Hepatic stellate cell (primary cell): ENCODE measurements around the gene GDF3.
"Not testable (repeated sequence)": the region's sequence is repeated elsewhere in the genome, so short reads cannot be mapped to it uniquely, and the experiment has no call there.

Experiments used
- DNase-seq: peaks from one replicate; pipeline ENCODE4 v3.0.0; 2011; ENCODE audit warnings: low spot score

Gene GDF3

DNA sequence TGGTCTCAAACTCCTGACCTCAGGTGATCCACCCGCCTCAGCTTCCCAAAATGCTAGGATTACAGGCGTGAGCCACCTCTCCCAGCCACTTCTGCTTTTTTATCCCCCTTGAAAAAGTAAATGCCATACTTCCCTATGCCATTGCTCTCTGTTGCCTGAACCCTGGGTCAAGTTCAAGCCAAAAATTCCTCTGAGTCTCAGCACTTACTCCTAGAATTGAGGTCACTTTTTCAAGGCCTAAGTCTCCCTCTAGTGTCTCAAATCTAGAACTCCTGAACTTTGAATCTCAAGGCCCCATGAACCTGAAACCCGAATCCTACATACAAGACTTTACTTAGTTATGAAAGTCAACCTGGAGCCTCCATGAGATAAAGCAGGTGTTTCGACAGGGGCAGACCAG, 28.4 kb downstream of the GDF3 start:
- peak; percentile 37 for DNase-seq

DNA sequence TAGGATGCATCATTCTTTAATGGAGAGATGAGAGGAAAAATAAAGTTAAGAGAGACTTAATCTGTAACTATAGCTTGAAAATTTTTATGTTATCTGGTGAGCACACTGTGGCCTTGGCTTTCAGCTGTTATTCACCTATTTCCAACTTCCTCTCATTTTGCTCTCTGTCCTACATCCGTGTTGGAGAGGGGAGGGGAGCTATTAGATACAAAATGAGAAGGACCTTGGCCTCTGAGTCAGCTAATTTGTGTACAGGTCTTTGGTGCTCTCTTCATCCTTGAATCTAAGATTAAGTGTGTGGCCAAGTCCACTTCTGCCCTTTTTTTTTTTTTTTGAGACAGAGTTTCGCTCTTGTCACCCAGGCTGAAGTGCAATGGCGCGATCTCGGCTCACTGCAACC, 29.0 kb downstream of the GDF3 start:
- no peak for DNase-seq

DNA sequence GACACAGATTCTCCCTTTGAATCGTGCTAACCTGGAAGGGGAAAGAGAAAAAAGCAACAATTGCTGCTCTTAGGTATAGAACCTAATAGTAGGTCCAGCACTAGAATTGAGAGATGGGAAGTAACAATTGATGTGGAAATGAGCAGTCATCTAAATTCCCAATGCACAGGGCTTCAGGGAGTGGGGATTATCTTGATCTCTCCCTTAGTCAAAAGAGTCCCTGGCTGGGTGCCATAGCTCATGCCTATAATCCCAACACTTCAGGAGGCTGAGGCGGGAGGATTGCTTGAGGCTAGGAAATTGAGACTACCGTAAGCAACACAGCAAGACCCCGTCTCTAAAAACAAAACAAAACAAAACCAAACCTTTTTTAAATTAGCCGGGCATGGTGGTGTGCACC, 33.8 kb downstream of the GDF3 start:
- no peak for DNase-seq

DNA sequence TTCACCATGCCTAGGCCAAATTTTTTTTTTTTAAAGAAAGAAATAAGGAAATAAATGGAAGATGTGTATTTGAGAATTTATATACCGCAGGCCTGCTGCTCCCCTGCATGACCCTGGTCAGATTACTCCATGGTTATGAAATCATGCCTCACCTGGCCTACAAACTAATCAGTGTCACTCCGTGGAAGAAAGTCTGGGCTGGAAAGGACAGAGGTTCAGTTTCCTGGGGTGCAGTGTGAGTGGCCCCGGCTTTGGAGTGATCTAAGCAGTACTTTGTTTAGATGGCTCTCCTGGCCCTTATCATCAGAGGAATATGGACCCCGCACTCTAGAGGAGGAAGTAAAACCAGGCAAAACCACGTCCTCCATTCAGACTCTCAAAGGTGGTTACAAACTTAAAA, 39.5 kb downstream of the GDF3 start:
- no peak for DNase-seq

DNA sequence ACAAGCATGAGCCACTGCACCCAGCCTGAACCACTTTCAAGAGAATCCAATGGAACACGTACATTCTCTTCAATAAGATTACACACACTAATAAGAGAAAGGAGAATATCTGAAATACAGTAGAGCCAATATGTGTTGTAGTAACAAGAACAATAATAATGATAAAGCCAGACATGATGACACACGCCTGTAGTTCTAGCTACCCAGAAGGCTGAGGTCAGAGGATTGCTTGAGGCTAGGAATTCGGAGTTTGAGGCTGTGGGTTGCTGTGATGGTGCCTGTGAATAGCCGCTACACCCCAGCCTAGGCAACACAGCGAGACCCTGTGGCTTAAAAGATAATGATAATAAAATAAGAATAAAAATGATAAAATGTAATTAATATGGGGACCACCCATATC, 45.5 kb downstream of the GDF3 start:
- DNase-seq, result no peak

DNA sequence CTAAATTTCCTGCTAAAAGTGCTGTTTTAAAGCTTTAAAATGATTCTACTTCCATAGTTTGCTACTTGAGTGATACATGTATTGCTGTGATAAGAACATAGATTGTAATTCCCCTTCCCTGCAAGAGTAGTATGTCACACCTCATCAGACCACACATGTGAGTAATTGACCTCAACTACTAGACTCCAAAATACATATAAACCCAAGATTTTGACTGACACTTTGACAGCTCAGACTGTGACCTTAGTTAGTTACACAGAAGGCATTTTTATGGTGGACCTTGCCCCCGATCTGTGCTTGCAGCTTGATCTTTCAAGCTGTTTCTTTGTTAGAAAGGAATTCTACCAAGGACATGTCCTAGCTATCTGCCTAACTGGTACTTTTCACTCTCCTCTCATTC, 48.5 kb downstream of the GDF3 start:
- no peak for DNase-seq

DNA sequence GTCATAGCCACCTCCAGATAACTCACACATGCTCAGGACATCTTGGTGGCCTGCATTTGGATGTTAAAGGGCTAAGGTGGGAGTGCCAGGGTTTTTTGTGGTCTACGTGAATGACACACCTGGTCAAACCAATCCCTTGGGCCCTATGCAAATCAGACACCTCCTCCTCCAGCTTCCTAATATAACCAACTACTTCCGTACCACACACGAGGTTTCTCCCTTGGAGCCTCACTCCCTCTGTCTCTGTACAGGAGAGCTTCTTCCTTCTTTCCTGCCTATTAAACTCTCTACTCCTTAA, 49.4 kb downstream of the GDF3 start:
- DNase-seq, result no peak

DNA sequence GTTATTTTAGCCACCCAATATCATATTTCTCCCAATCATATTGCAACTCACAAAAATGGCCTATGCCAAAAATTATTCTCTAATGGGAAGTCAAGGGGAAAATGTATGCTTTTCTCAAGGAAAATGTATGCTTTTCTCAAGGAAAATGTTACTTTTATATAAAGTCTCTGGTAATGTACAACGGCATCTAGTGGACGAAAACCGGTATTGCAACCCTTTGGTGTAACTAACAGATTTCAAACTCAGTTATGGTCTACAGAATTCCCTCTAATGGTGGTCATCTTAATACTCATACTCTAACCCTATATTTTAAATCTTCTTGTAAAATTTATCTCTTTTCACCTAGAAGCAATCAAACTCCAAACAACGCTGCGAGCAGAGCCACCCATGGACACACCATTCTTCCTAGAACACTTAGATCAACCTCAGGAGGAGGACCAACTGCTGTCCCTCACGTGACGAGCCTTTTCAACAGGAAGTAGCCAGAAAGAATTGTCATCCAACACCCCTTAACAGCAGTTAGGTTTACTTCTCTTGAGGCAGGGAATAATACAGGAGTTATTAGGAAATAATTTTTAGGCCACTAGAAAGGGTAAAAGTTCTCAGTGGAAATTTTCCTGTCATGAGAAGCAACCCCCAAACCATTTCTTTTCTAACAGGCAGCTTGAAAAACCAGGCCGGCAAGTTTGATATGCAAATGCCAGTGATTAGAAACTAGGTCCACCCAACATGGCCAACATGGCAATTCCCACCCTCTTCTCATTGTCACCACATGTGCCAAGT, 50.0 kb downstream of the GDF3 start:
- DNase-seq, result peak; percentile 48

DNA sequence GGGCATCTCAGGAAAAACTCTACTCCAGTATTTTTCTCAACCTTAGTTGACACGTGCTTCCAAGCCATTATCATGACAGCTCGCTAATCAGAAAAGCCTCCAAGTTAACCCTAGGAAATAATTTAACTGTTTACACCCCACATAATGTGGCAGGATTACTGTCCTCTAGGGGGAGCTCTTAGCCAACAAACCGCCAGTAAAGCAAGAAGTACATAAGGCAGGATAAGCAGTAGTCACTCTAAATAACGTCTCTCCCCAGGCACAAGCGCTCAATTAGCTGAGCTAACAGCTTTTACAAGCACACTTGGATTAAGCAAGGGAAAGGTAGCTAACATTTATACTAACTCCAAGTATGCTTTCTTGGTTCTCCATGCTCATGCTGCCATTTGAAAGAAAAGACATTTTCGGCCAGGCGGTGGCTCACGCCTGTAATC, 52.7 kb downstream of the GDF3 start:
- DNase-seq, result no peak

DNA sequence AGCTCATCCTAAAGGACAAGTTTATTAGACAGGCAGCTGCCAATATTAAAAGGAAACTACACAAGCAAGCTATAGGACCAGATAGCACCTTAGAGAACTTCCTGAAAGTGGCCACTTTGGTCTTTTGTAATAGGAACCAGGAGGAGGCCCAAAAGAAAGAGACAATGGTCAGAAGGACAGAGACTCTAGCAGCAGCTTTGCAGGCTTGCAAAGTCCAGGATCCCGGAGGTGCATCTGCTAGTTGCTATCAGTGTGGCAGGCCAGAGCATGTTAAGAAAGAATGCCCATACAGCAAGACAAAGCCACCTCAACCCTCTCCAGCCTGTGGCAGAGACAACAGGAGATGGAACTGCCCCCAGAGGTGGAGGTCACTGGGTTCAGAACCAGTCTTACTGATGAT, 53.3 kb downstream of the GDF3 start:
- DNase-seq, result no peak

DNA sequence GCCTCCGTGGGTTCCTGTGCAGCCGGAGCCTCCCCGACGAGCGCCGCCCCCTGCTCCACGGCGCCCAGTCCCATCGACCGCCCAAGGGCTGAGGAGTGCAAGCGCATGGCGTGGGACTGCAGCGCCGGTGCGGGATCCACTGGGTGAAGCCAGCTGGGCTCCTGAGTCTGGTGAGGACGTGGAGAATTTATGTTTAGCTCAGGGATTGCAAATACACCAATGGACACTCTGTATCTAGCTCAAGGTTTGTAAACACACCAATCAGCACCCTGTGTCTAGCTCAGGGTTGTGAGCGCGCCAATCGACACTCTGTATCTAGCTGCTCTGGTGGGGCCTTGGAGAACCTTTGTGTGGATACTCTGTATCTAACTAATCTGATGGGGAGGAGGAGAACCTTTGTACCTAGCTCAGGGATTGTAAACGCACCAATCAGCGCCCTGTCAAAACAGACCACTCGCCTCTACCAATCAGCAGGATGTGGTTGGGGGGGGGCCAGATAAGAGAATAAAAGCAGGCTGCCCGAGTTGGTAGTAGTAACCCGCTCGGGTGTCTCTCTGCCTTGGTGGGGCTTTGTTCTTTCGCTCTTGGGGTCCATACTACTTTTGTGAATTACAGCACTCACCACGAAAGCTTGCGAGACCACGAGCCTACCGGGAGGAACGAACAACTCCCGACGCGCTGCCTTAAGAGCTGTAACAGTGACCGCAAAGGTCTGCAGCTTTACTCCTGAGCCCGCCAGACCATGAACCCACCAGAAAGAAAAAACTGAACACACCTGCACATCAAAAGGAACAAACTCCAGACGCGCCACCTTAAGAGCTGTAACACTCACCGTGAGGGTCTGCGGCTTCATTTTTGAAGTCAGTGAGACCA, 55.2 kb downstream of the GDF3 start:
- DNase-seq, result not testable (repeated sequence)
